Endothelial cell of umbilical vein (primary cell): ENCODE measurements around the gene SLC25A21. TPM values are rescaled to one million over a fixed set of nuclear protein-coding genes. Genes with fewer than 3 reads are reported as not detected.

Experiments
- BruUV-seq: library from RNA; stranded (reverse); fragments of 400-500 nt; replicated peaks from 2 replicates; lab custom pipeline; 2021; lab: Mats Ljungman, UMichigan
- CTCF ChIA-PET: fragments of 300-600, 350-600 bp; sonication (Branson Sonifier 250); formaldehyde crosslinking; loops from one replicate; lab custom pipeline; 2021; ENCODE audit warnings: antibody characterized with exemption, inconsistent platforms; lab: Charles Lee
- POLR2A ChIA-PET: fragments of 300-600, 350-600 bp; sonication (Branson Sonifier 250); formaldehyde crosslinking; loops from one replicate; lab custom pipeline; 2021; ENCODE audit warnings: antibody characterized with exemption, inconsistent platforms; lab: Charles Lee
- DNase-seq: peaks from one replicate; pipeline ENCODE4 v3.0.0-alpha.2; 2011; ENCODE audit warnings: low read depth, low spot score
- FAIRE-seq: peaks from 2 replicates; lab custom pipeline; 2011; peaks lifted over from hg19 to GRCh38; lab: Jason Lieb, UNC
- H2AFZ ChIP-seq: 2 replicates; pipeline ENCODE4 v1.6.0; 2012; ENCODE audit warnings: low read depth, low read length, control low read depth, inconsistent platforms
- H3K27ac ChIP-seq: 2 replicates; pipeline ENCODE4 v1.5.1; 2011; ENCODE audit warnings: low read depth, mild to moderate bottlenecking, control low read depth, low read length, moderate library complexity; ENCODE audit not compliant: insufficient read depth
- H3K27me3 ChIP-seq, 2 experiments: 2 replicates each; pipeline versions ENCODE4 v1.6.0 to v1.6.1; 2011; ENCODE audit warnings: low read length in 2 of 2, mixed read lengths in 1 of 2; ENCODE audit not compliant: control insufficient read depth in 2 of 2, insufficient read depth in 2 of 2
- H3K36me3 ChIP-seq, 2 experiments: 2 replicates in 1 of 2; 3 replicates in 1 of 2; pipeline ENCODE4 v1.5.1; 2011; ENCODE audit warnings: low read length in 2 of 2, mild to moderate bottlenecking in 1 of 2, moderate library complexity in 1 of 2; ENCODE audit not compliant: control insufficient read depth in 2 of 2, insufficient read depth in 2 of 2; ENCODE audit errors: extremely low read depth in 1 of 2
- H3K4me1 ChIP-seq: 3 replicates; pipeline ENCODE4 v1.5.1; 2011; ENCODE audit warnings: mild to moderate bottlenecking, low read length; ENCODE audit not compliant: control insufficient read depth, insufficient read depth; ENCODE audit errors: extremely low read depth
- H3K4me2 ChIP-seq: 2 replicates; pipeline ENCODE4 v1.6.1; 2011; ENCODE audit warnings: low read length, control low read depth, mixed read lengths; ENCODE audit not compliant: insufficient read depth
- H3K4me3 ChIP-seq, 3 experiments: fragments of 200-600 bp in 1 of 3; sonication (generic), shearing (Covaris generic) in 1 of 3; replicated peaks in 1 of 3; 2 replicates each; pipeline ENCODE4 v1.5.1; 2011 to 2016; ENCODE audit warnings: control low read depth in 3 of 3, low read length in 3 of 3, mild to moderate bottlenecking in 2 of 3, inconsistent platforms in 1 of 3, low read depth in 1 of 3, moderate library complexity in 1 of 3; ENCODE audit not compliant: insufficient read depth in 1 of 3
- H3K79me2 ChIP-seq: 2 replicates; pipeline ENCODE4 v1.6.0; 2012; ENCODE audit warnings: low read length, inconsistent platforms; ENCODE audit not compliant: control insufficient read depth, insufficient read depth
- H3K9ac ChIP-seq: replicated peaks from 2 replicates; pipeline ENCODE3; 2011; ENCODE audit warnings: low read length, control low read depth; ENCODE audit not compliant: insufficient read depth; ENCODE audit errors: extremely low read depth
- H3K9me1 ChIP-seq: replicated peaks from 3 replicates; pipeline ENCODE4 v1.6.0; 2011; ENCODE audit warnings: mild to moderate bottlenecking, low read length; ENCODE audit not compliant: control insufficient read depth, insufficient read depth; ENCODE audit errors: extremely low read depth
- H3K9me3 ChIP-seq: replicated peaks from 2 replicates; pipeline ENCODE4 v1.5.1; 2012; ENCODE audit warnings: low read length, inconsistent platforms; ENCODE audit not compliant: control insufficient read depth, insufficient read depth
- H4K20me1 ChIP-seq: replicated peaks from 2 replicates; pipeline ENCODE3; 2011; ENCODE audit warnings: mild to moderate bottlenecking, low read length; ENCODE audit not compliant: control insufficient read depth, insufficient read depth; ENCODE audit errors: extremely low read depth
- EZH2 ChIP-seq: IDR thresholded peaks from 2 replicates; pipeline ENCODE4 v1.6.1; 2012; ENCODE audit warnings: borderline replicate concordance, low read depth, mild to moderate bottlenecking, moderate library complexity, low read length, inconsistent platforms; ENCODE audit not compliant: severe bottlenecking
- FOS ChIP-seq: IDR thresholded peaks from 2 replicates; pipeline ENCODE4 v1.6.1; 2011; ENCODE audit warnings: mild to moderate bottlenecking, low read length, moderate library complexity, borderline replicate concordance; ENCODE audit not compliant: insufficient read depth
- GATA2 ChIP-seq: IDR thresholded peaks from 2 replicates; pipeline ENCODE4 v1.7.0; 2011; ENCODE audit warnings: low read depth, mild to moderate bottlenecking, moderate library complexity, mixed read lengths, low read length; ENCODE audit not compliant: insufficient read length, insufficient read depth
- JUN ChIP-seq: IDR thresholded peaks from 2 replicates; pipeline ENCODE4 v1.6.1; 2011; ENCODE audit warnings: borderline replicate concordance, low read depth; ENCODE audit not compliant: insufficient read length, insufficient read depth
- MYC ChIP-seq: IDR thresholded peaks from one replicate; pipeline ENCODE4 v1.6.1; 2011; ENCODE audit warnings: mild to moderate bottlenecking, low read depth, low read length
- POLR2A ChIP-seq: IDR thresholded peaks from 2 replicates; pipeline ENCODE4 v1.6.1; 2012; ENCODE audit warnings: low read depth, mild to moderate bottlenecking, control low read depth, low read length
- POLR2AphosphoS5 ChIP-seq: IDR thresholded peaks from 2 replicates; pipeline ENCODE4 v1.6.1; 2012; ENCODE audit warnings: low read depth, mild to moderate bottlenecking, control low read depth, low read length, moderate library complexity; ENCODE audit not compliant: insufficient read depth
- dilution Hi-C: fragments of 300-500 bp; cut with MboI; formaldehyde crosslinking; loops from one replicate; pipeline ENCODE4 v1.15.0; 2019; ENCODE audit warnings: low sequenced_read_pairs; ENCODE audit not compliant: extremely low pct_ligation_motif_present
- intact Hi-C: fragments of 100-400 bp; cut with micrococcal nuclease; formaldehyde crosslinking; loops from one replicate; pipeline ENCODE4 v1.10.0; 2022
- polyA plus RNA-seq, 4 experiments: library from polyadenylated mRNA; depleted of rRNA in 3 of 4; stranded (reverse) in 3 of 4; unstranded in 1 of 4; fragments of >200 nt; gene quantifications; 2 replicates each; pipeline versions ENCODE4 v1.2.1 to v1.2.3, GENCODE V29; 2011 to 2012; ENCODE audit warnings: missing spikeins in 1 of 4
- total RNA-seq: library from RNA; stranded (reverse); gene quantifications from 2 replicates; pipeline ENCODE4 v1.2.3, GENCODE V29; 2021
- TF ChIP-seq, protein P1 (sequence below): IDR thresholded peaks from 2 replicates; pipeline ENCODE4 v1.6.1; 2011; ENCODE audit not compliant: insufficient read depth, insufficient read length
- TF ChIP-seq, protein P2 (sequence below), 2 donors: IDR thresholded peaks; 1 replicate in 1 of 2; 2 replicates in 1 of 2; pipeline ENCODE4 v1.5.1; 2011; ENCODE audit warnings: low read length in 2 of 2, mild to moderate bottlenecking in 2 of 2, moderate library complexity in 2 of 2, control low read depth in 1 of 2, inconsistent platforms in 1 of 2, low read depth in 1 of 2; ENCODE audit not compliant: insufficient read depth in 1 of 2; ENCODE audit errors: extremely low read depth in 1 of 2

Gene SLC25A21
- total and polyA plus RNA-seq, 2 donors (not counting 3 experiments of a cell fraction or from before 2014, with no cell fraction given) = 0.98 to 1.4 TPM

DNA sequence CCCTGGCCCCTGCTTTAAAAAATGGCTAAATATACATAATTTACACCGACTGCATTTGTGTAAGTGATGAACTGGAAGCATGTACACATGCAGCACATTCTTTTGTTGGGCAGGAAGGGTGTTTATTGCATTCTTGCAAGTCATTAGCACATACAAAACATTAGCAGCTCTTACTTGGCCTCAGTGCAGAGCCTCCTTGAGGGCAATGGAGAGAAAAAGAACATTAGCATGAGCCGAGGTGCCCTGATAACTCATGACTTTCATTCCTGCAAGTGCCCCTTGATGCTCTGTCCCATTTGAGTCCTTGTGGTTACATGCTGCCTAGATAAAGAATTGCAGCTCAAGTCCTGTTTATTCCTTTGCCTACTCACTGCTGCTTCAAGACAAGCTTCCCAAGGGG lies 448.9 kb downstream of the SLC25A21 start:
- TF ChIP-seq, protein P1, sequence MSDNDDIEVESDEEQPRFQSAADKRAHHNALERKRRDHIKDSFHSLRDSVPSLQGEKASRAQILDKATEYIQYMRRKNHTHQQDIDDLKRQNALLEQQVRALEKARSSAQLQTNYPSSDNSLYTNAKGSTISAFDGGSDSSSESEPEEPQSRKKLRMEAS = no peak
- TF ChIP-seq FOS = no peak
- TF ChIP-seq MYC = no peak
- TF ChIP-seq POLR2AphosphoS5 = no peak
- TF ChIP-seq, protein P2, sequence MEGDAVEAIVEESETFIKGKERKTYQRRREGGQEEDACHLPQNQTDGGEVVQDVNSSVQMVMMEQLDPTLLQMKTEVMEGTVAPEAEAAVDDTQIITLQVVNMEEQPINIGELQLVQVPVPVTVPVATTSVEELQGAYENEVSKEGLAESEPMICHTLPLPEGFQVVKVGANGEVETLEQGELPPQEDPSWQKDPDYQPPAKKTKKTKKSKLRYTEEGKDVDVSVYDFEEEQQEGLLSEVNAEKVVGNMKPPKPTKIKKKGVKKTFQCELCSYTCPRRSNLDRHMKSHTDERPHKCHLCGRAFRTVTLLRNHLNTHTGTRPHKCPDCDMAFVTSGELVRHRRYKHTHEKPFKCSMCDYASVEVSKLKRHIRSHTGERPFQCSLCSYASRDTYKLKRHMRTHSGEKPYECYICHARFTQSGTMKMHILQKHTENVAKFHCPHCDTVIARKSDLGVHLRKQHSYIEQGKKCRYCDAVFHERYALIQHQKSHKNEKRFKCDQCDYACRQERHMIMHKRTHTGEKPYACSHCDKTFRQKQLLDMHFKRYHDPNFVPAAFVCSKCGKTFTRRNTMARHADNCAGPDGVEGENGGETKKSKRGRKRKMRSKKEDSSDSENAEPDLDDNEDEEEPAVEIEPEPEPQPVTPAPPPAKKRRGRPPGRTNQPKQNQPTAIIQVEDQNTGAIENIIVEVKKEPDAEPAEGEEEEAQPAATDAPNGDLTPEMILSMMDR (IDR thresholded peaks at IDR 0.05; ENCODE audit: extremely low read depth in 1 of 2, insufficient read depth in 1 of 2, low read depth in 1 of 2, low read length in 2 of 2) = no peak
- H3K4me1 ChIP-seq = no peaks in the 10 kb centered on the region
- H4K20me1 ChIP-seq = no peaks in the 10 kb centered on the region
- FAIRE-seq (no peak), DNase-seq (no peak)
- no peaks in the 10 kb centered on the region for H3K9me3 ChIP-seq
- no peaks in the 10 kb centered on the region for H3K9me1 ChIP-seq
- POLR2A ChIA-PET = no interaction called here
- H3K9ac ChIP-seq = no peak overlapping the region
- H3K36me3 ChIP-seq = no peaks in the 10 kb centered on the region
- intact Hi-C loops = no loop called here
- dilution Hi-C loops = no loop called here
- CTCF ChIA-PET = interaction anchor here (1.8 kb wide), 1 partner anchor 24 kb away, joined by 9 read pairs; no protein-coding TSS in a partner anchor
- no peak overlapping the region for H3K4me2 ChIP-seq
- H2AFZ ChIP-seq = no peak overlapping the region
- no TSS peak for BruUV-seq
- H3K27ac ChIP-seq = no peak overlapping the region
- H3K27me3 ChIP-seq = no peaks in the 10 kb centered on the region
- no peaks in the 10 kb centered on the region for H3K79me2 ChIP-seq
- no peak overlapping the region for H3K4me3 ChIP-seq

DNA sequence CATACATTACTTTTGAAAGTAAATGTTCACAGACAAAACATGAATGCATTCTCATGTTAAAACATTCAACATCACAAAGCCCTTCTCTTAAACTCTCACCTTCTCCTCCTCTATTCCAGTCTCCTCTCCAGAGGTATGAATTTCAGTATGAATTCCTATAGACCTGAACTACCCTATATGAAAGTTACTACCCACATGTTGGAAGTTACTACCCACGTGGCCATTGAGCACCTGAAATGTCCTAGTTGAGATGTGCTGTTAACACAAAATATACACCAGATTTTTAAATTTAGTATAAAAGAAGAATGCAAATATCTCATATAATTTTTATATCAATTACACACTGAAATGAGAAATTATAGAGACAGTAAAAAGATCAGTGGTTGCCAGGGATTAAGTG lies 450.5 kb downstream of the SLC25A21 start:
- Histone ChIP-seq H3K79me2 (no peaks in the 10 kb centered on the region), H3K4me1 (no peaks in the 10 kb centered on the region), H3K9me1 (no peaks in the 10 kb centered on the region), H3K27ac (no peak overlapping the region), H2AFZ (no peak overlapping the region), H3K9me3 (no peaks in the 10 kb centered on the region), H3K36me3 (no peaks in the 10 kb centered on the region), H3K4me3 (no peak overlapping the region), H3K27me3 (no peaks in the 10 kb centered on the region), H3K9ac (no peak overlapping the region), H3K4me2 (no peak overlapping the region), H4K20me1 (no peaks in the 10 kb centered on the region)
- no TSS peak for BruUV-seq
- dilution Hi-C loops (no loop called here), intact Hi-C loops (no loop called here)
- ChIA-PET POLR2A (no interaction called here), CTCF (no interaction called here)
- TF ChIP-seq POLR2AphosphoS5 (no peak), FOS (no peak), JUN (no peak), POLR2A (no peak), GATA2 (no peak), MYC (no peak), EZH2 (no peak)
- TF ChIP-seq, protein P2 (IDR thresholded peaks at IDR 0.05; ENCODE audit: extremely low read depth in 1 of 2, insufficient read depth in 1 of 2, low read depth in 1 of 2, low read length in 2 of 2) = no peak
- TF ChIP-seq, protein P1 = no peak
- FAIRE-seq (no peak), DNase-seq (no peak)
